GM23338 (cell line): ENCODE results near the gene MAP3K6.

ENCODE experiments used
- CTCF ChIP-seq, 2 experiments: fragments of 200-600 bp in 1 of 2; sonication (generic) in 1 of 2; conservative IDR thresholded peaks; 2 replicates each; pipeline versions ENCODE4 v1.5.1 to v1.6.1; 2016 to 2017; ENCODE audit warnings: antibody characterized with exemption in 2 of 2, low read depth in 2 of 2, mild to moderate bottlenecking in 2 of 2, moderate library complexity in 1 of 2
- EZH2phosphoT487 ChIP-seq: fragments of 200-600 bp; sonication (generic); IDR thresholded peaks from one replicate; pipeline ENCODE4 v1.8.1; 2018; ENCODE audit warnings: antibody characterized with exemption; ENCODE audit not compliant: unreplicated experiment
- POLR2AphosphoS5 ChIP-seq: IDR thresholded peaks from 2 replicates; pipeline ENCODE4 v1.6.1; 2016; ENCODE audit warnings: antibody characterized with exemption, low read depth

GRCh38 chr1:27358038-27358927 is 8.5 kb downstream of the MAP3K6 start:
- TF ChIP-seq CTCF (conservative IDR thresholded peaks at IDR 0.05; ENCODE audit: low read depth in 2 of 2) (no peak), EZH2phosphoT487 (no peak), POLR2AphosphoS5 (no peak)
